GM12875 (cell line): ENCODE measurements around the gene EEPD1.
"Not testable (repeated sequence)": the region's sequence is repeated elsewhere in the genome, so short reads cannot be mapped to it uniquely, and the experiment has no call there.

Experiments used
- H3K4me3 ChIP-seq: one replicate; pipeline ENCODE4 v1.5.1; 2011; ENCODE audit warnings: low read depth, low read length, control low read depth
- CTCF ChIP-seq: IDR thresholded peaks from 2 replicates; pipeline ENCODE4 v1.5.1; 2011; ENCODE audit warnings: low read depth, mild to moderate bottlenecking, control low read depth, inconsistent platforms, low read length, moderate library complexity, borderline replicate concordance; ENCODE audit not compliant: insufficient read depth

Gene EEPD1

GRCh38 chr7:36141351-36141750 is 11.7 kb upstream of the EEPD1 start:
- TF ChIP-seq CTCF, result no peak
- H3K4me3 ChIP-seq, result no peak overlapping the region

GRCh38 chr7:36141850-36142249 is 11.2 kb upstream of the EEPD1 start:
- H3K4me3 ChIP-seq, result no peak overlapping the region
- TF ChIP-seq CTCF, result no peak

- TF ChIP-seq CTCF, result no peak
- H3K4me3 ChIP-seq, result no peak overlapping the region
Measured at GRCh38 chr7:36144189-36144588, 8.9 kb upstream of the EEPD1 start.

- no peak for TF ChIP-seq CTCF
- H3K4me3 ChIP-seq, result no peak overlapping the region
Measured at GRCh38 chr7:36145686-36146085, 7.4 kb upstream of the EEPD1 start.

GRCh38 chr7:36147361-36147760 is 5.7 kb upstream of the EEPD1 start:
- no peak overlapping the region for H3K4me3 ChIP-seq
- TF ChIP-seq CTCF, result no peak

GRCh38 chr7:36148422-36149065 is 4.5 kb upstream of the EEPD1 start:
- TF ChIP-seq CTCF, result no peak
- no peak overlapping the region for H3K4me3 ChIP-seq

- H3K4me3 ChIP-seq, result not testable (repeated sequence)
Measured at GRCh38 chr7:36149240-36149639, 3.8 kb upstream of the EEPD1 start.
